ENCODE data around the gene TBC1D9B. TPM values are rescaled to one million over a fixed set of nuclear protein-coding genes. Genes with fewer than 3 reads are reported as not detected.

The TBC1D9B gene
- total RNA-seq, 4 donors from 2014 or later, result 71.4 to 125 (median 100) TPM

DNA sequence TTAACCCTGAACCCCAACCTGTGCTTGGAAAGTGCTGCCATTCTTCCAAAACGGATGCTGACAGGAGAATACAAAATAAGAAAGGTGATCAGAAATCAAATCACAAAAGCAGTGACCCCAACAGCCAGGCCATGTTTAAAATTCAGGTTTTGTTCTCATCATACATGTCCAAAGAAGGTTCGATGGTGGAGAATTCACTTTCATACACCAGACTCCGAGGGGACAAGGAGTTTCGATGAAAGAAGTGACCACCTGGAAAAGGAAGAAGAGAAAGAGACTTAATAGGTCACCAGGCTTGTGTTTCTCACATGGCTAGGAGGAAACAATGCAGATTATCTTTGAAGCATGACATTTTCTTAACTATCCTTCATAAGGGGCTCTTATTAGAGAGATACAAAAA lies 12.5 kb upstream of the TBC1D9B start:
- intact Hi-C loops (cut with DNase I; ENCODE audit: low total_unique reads), result no loop called here
- 84 to 95% methylated on average over 4 of the region's 4 CpGs for WGBS, 2 donors

DNA sequence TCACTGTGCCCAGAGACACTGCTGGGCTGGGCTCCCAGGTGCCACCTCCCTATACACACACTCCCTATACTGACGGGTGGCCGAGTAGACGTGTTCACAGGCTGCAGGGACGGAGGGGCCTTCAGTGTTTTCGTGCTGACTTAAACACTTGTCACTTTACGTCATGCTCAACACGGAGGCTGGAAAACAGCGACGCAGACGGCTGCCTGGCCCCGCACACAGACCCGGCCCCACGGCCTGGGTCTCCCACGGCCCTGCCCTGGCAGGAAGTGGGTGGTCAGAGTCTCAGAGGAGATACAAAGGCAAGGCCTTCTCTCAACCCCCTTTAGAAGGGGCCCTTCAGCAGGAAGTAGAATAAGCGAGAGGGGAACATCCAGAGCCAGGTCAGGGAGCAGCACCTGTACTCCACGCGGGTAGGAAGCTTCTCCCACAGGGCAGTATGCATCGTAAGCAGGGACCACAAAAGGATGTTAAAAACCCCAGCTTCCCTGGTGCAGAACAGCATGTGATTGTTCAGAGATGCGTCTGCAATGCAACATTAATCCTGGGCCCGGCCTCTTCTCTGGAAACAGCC lies 11.9 kb upstream of the TBC1D9B start:
- H3K4me3 ChIP-seq (ENCODE audit: low read depth, poor library complexity, severe bottlenecking), result no peak overlapping the region
- intact Hi-C loops (cut with DNase I; ENCODE audit: low total_unique reads), result no loop called here
- TF ChIP-seq POLR2A (IDR thresholded peaks at IDR 0.05), result no peak
- TF ChIP-seq, protein P1, sequence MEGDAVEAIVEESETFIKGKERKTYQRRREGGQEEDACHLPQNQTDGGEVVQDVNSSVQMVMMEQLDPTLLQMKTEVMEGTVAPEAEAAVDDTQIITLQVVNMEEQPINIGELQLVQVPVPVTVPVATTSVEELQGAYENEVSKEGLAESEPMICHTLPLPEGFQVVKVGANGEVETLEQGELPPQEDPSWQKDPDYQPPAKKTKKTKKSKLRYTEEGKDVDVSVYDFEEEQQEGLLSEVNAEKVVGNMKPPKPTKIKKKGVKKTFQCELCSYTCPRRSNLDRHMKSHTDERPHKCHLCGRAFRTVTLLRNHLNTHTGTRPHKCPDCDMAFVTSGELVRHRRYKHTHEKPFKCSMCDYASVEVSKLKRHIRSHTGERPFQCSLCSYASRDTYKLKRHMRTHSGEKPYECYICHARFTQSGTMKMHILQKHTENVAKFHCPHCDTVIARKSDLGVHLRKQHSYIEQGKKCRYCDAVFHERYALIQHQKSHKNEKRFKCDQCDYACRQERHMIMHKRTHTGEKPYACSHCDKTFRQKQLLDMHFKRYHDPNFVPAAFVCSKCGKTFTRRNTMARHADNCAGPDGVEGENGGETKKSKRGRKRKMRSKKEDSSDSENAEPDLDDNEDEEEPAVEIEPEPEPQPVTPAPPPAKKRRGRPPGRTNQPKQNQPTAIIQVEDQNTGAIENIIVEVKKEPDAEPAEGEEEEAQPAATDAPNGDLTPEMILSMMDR (IDR thresholded peaks at IDR 0.05), result no peak
- DNase-seq (ENCODE audit: low spot score in 2 of 2), result peak in 1 of 2 donors; percentile 46
- 78 to 91% methylated on average over 20 of the region's 20 CpGs for WGBS, 2 donors

More for the DNA sequence above, 12.5 kb upstream of the TBC1D9B start:
- H3K4me3 ChIP-seq (ENCODE audit: low read depth, poor library complexity, severe bottlenecking), result no peak overlapping the region
- no peak for DNase-seq (ENCODE audit: low spot score in 2 of 2)
- TF ChIP-seq POLR2A (IDR thresholded peaks at IDR 0.05), result no peak
- TF ChIP-seq, protein P1 (IDR thresholded peaks at IDR 0.05), result no peak

DNA sequence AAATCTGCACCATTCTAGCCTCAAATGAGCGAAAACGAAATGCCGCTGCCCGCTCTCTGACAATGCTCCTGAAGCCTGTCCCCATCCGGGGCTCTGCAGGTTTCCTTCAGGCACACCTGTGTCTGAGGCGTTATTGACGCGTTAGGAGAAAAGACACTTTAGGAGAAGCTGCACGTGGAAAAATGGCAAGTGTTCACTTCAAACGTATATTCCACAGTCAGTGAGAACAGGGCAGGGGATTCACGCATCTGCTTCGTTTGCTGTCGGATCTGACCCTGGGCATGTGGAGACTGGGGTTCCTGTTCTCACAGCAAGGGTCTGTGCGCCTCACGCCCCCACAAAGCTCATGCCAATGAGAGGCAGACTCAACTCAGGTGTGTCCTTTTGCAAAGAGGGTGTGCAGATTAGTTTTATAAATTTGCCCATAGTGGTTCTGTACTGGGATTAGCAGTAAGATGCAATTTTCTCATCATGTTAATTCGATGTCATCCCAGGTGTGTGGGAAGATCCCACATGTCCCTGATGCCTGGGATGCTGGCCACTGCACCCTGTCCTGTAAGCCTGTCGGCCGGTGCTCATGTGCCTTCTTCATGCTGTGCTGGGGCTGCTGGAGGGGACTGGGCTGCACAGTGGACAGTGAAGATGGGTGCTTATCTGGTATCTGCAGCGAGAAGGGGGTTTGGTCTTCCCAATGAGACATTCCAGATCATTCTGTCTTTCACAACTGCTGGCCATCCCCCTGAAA lies 11.2 kb upstream of the TBC1D9B start:
- intact Hi-C loops (cut with DNase I; ENCODE audit: low total_unique reads), result no loop called here
- TF ChIP-seq, protein P1 (IDR thresholded peaks at IDR 0.05), result no peak
- no peak for TF ChIP-seq POLR2A (IDR thresholded peaks at IDR 0.05)
- 87 to 93% methylated on average over 19 of the region's 19 CpGs for WGBS, 2 donors
- DNase-seq (ENCODE audit: low spot score in 2 of 2), result peak in 1 of 2 donors; percentile 79
- H3K4me3 ChIP-seq (ENCODE audit: low read depth, poor library complexity, severe bottlenecking), result no peak overlapping the region

DNA sequence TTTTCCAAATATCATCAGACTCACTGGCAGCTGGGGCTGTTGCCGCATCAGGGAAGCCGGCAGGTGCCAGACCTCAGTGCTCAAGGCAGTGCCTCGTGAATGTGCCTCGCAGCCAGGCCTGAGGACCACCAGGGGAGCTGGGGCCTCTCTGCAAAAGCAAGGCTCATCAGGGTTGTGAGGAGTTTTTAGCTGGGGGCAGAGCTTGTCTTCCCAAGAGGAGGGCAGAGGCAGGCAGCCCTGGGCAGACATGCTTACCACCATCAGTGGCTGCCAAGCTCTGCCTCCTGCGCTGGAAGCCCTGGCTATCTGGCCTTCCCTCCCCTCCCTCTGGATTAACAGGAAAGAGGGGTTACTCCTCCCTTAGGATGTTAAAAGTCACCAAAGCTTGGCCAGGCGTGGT lies 8.8 kb upstream of the TBC1D9B start:
- 80 to 86% methylated on average over 5 of the region's 6 CpGs for WGBS, 2 donors
- no peak overlapping the region for H3K4me3 ChIP-seq (ENCODE audit: low read depth, poor library complexity, severe bottlenecking)
- TF ChIP-seq, protein P1 (IDR thresholded peaks at IDR 0.05), result no peak
- no peak for TF ChIP-seq POLR2A (IDR thresholded peaks at IDR 0.05)
- DNase-seq (ENCODE audit: low spot score in 2 of 2), result peak in 1 of 2 donors; percentile 70
- intact Hi-C loops (cut with DNase I; ENCODE audit: low total_unique reads), result no loop called here

DNA sequence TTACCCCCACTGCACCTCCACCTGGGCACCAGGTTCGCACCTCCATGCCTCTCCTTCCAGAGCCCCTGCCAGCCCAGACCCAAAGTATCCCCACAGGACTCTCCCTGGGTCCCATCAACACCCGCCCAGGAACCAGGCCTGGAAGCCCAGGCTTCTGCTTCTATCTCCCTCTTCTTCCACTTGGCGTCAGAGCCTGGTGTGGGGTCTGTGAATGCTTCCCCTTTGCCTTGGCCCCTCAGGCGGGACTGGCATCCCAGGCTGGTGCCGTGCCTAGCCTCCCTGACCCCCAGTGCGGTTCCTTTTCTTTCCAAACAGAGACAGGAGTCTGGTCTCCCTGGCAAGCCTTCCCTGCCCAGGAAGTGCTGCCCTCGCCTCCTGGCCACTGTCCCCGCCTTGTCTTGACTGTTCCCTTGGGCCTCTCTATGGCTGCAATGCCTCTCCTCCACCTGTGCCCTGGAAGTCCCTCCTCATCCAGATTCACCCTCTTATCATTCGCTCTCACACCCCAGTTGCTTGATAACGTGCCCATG lies 7.8 kb upstream of the TBC1D9B start:
- no peak overlapping the region for H3K4me3 ChIP-seq (ENCODE audit: low read depth, poor library complexity, severe bottlenecking)
- intact Hi-C loops (cut with DNase I; ENCODE audit: low total_unique reads), result no loop called here
- peak in 1 of 2 donors; percentile 81 for DNase-seq (ENCODE audit: low spot score in 2 of 2)
- 87 to 91% methylated on average over 10 of the region's 10 CpGs for WGBS, 2 donors
- TF ChIP-seq, protein P1 (IDR thresholded peaks at IDR 0.05), result no peak
- TF ChIP-seq POLR2A (IDR thresholded peaks at IDR 0.05), result no peak

All from lower leg skin (tissue), 4 donors.